Measurements from ENCODE around the gene PDE4C. TPM values are rescaled to one million over a fixed set of nuclear protein-coding genes. Genes with fewer than 3 reads are reported as not detected.

PDE4C gene
- total RNA-seq, 1 donor from 2014 or later, result 0.28 TPM

- Histone ChIP-seq H3K4me2 (no peak overlapping the region), H3F3A (ENCODE audit: low read depth) (peaks cover 18% of the 10 kb centered on the region), H3K79me2 (ENCODE audit: low read depth) (no peaks in the 10 kb centered on the region), H3K27me3 (peaks cover 53% of the 10 kb centered on the region), H3K9ac (no peak overlapping the region), H3K36me3 (no peaks in the 10 kb centered on the region), H3K9me3 (ENCODE audit: low read depth) (no peaks in the 10 kb centered on the region), H4K20me1 (ENCODE audit: low read depth) (peaks cover 19% of the 10 kb centered on the region), H3K4me1 (no peaks in the 10 kb centered on the region), H2AFZ (replicated peaks) (no peak overlapping the region), H3K27ac (no peak overlapping the region), H3K4me3 (no peak overlapping the region)
- no peak for DNase-seq (ENCODE audit: low spot score)
- H3K4me1 Mint-ChIP-seq, result peaks cover 6% of the 10 kb centered on the region
- no peak overlapping the region for H3K27ac Mint-ChIP-seq
- peaks cover 32% of the 10 kb centered on the region for H3K27me3 Mint-ChIP-seq (ENCODE audit: insufficient read depth, low read depth)
- H3K36me3 Mint-ChIP-seq, result no peaks in the 10 kb centered on the region
- TF ChIP-seq EZH2phosphoT487 (IDR thresholded peaks at IDR 0.05) (no peak), CTCF (IDR thresholded peaks at IDR 0.05) (no peak), EZH2 (IDR thresholded peaks at IDR 0.05) (no peak)
- H3K4me3 Mint-ChIP-seq, result no peak overlapping the region
- peaks cover 6% of the 10 kb centered on the region for H3K9me3 Mint-ChIP-seq
These were observed 8.0 kb upstream of the PDE4C start for GRCh38 chr19:18234194-18234593.

- Histone ChIP-seq H4K20me1 (ENCODE audit: low read depth) (peaks cover 15% of the 10 kb centered on the region), H3K27ac (no peak overlapping the region), H3K4me3 (peak overlapping the region; percentile 37), H3K36me3 (no peaks in the 10 kb centered on the region), H3K9me3 (ENCODE audit: low read depth) (no peaks in the 10 kb centered on the region), H3F3A (ENCODE audit: low read depth) (peaks cover 19% of the 10 kb centered on the region), H3K4me1 (no peaks in the 10 kb centered on the region), H2AFZ (replicated peaks) (no peak overlapping the region), H3K9ac (no peak overlapping the region), H3K27me3 (peaks cover 49% of the 10 kb centered on the region), H3K4me2 (peak overlapping the region; percentile 82), H3K79me2 (ENCODE audit: low read depth) (no peaks in the 10 kb centered on the region)
- peaks cover 31% of the 10 kb centered on the region for H3K27me3 Mint-ChIP-seq (ENCODE audit: insufficient read depth, low read depth)
- peaks cover 6% of the 10 kb centered on the region for H3K9me3 Mint-ChIP-seq
- H3K4me3 Mint-ChIP-seq, result no peak overlapping the region
- H3K36me3 Mint-ChIP-seq, result no peaks in the 10 kb centered on the region
- DNase-seq (ENCODE audit: low spot score), result peak; percentile 96
- peaks cover 6% of the 10 kb centered on the region for H3K4me1 Mint-ChIP-seq
- TF ChIP-seq EZH2 (IDR thresholded peaks at IDR 0.05) (peak; percentile 59), EZH2phosphoT487 (IDR thresholded peaks at IDR 0.05) (no peak)
- no peak overlapping the region for H3K27ac Mint-ChIP-seq
These were observed 7.1 kb upstream of the PDE4C start for GRCh38 chr19:18233224-18233825.

- H3K4me3 ChIP-seq, result peak overlapping the region; percentile 37
These were observed 6.4 kb upstream of the PDE4C start for GRCh38 chr19:18232540-18233223.

More at GRCh38 chr19:18232540-18233223, 6.4 kb upstream of the PDE4C start:
- TF ChIP-seq CTCF (IDR thresholded peaks at IDR 0.05) (peak; percentile 47), EZH2 (IDR thresholded peaks at IDR 0.05) (no peak), EZH2phosphoT487 (IDR thresholded peaks at IDR 0.05) (no peak)
- no peaks in the 10 kb centered on the region for H3K36me3 Mint-ChIP-seq
- H3K9me3 ChIP-seq (ENCODE audit: low read depth), result no peaks in the 10 kb centered on the region
- H3K4me3 Mint-ChIP-seq, result peak overlapping the region; percentile 74
- no peak overlapping the region for H3K9ac ChIP-seq
- H3K4me1 ChIP-seq, result no peaks in the 10 kb centered on the region
- DNase-seq (ENCODE audit: low spot score), result no peak
- H3K4me1 Mint-ChIP-seq, result peaks cover 6% of the 10 kb centered on the region
- no peak overlapping the region for H3K27ac ChIP-seq
- H3K36me3 ChIP-seq, result no peaks in the 10 kb centered on the region
- peaks cover 6% of the 10 kb centered on the region for H3K9me3 Mint-ChIP-seq
- no peaks in the 10 kb centered on the region for H3K79me2 ChIP-seq (ENCODE audit: low read depth)
- H4K20me1 ChIP-seq (ENCODE audit: low read depth), result peaks cover 15% of the 10 kb centered on the region
- H3K27me3 ChIP-seq, result peaks cover 51% of the 10 kb centered on the region
- H3K27me3 Mint-ChIP-seq (ENCODE audit: insufficient read depth, low read depth), result peaks cover 34% of the 10 kb centered on the region
- H2AFZ ChIP-seq (replicated peaks), result no peak overlapping the region
- peak overlapping the region; percentile 82 for H3K4me2 ChIP-seq
- no peak overlapping the region for H3K27ac Mint-ChIP-seq
- peaks cover 19% of the 10 kb centered on the region for H3F3A ChIP-seq (ENCODE audit: low read depth)
